Choroid plexus epithelial cell (primary cell): Measurements from ENCODE around the gene NR2F1-AS1.

ENCODE experiments used
- DNase-seq: peaks from one replicate; pipeline ENCODE4 v3.0.0-alpha.2; 2010; ENCODE audit warnings: low read depth
- H3K4me3 ChIP-seq: 2 replicates; pipeline ENCODE4 v1.5.1; 2011; ENCODE audit warnings: low read depth, mild to moderate bottlenecking, control low read depth, low read length, moderate library complexity
- TF ChIP-seq, protein P1 (sequence below): conservative IDR thresholded peaks from 2 replicates; pipeline ENCODE4 v1.5.1; 2011; ENCODE audit warnings: low read depth, mild to moderate bottlenecking, control low read depth, inconsistent platforms, low read length, moderate library complexity

Gene NR2F1-AS1

DNA sequence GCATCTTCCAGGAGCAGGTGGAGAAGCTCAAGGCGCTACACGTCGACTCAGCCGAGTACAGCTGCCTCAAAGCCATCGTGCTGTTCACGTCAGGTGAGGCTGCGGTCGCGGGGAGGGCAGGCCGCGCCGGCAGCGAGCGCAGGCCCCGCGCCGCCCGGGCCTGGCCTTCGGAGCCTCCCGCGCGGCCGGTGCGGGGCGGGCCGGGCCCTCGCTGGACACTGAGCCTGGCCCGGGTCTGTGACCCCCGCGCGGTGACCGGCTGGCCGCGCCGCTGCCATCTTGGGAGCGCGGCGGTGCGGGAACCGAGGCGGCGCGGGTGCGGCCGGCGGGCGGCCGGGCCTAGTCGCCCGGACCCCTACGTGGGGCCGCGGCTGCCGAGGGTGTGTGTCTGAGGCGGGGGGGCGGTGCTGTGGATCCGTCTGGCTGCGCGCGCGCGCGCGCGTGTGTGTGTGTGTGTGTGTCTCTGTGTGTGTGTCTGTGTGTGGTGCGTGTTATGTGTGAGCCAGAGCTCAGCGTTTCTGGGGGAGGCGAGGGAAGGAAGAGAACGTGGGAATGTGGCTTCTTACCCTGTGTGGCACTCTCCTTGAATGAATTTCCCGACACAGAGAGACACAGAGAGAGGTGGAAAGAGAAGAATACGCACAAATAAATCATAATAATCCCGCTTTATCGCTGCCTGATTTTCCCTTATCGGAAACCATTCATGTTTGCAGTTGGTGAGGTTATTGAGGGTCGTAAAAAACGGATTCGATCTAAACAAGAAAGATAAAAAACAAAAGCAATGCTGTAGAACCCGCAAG, 7.5 kb upstream of the NR2F1-AS1 start:
- H3K4me3 ChIP-seq: peak overlapping the region; percentile 69
- peak; percentile 63 for DNase-seq
- TF ChIP-seq, protein P1, sequence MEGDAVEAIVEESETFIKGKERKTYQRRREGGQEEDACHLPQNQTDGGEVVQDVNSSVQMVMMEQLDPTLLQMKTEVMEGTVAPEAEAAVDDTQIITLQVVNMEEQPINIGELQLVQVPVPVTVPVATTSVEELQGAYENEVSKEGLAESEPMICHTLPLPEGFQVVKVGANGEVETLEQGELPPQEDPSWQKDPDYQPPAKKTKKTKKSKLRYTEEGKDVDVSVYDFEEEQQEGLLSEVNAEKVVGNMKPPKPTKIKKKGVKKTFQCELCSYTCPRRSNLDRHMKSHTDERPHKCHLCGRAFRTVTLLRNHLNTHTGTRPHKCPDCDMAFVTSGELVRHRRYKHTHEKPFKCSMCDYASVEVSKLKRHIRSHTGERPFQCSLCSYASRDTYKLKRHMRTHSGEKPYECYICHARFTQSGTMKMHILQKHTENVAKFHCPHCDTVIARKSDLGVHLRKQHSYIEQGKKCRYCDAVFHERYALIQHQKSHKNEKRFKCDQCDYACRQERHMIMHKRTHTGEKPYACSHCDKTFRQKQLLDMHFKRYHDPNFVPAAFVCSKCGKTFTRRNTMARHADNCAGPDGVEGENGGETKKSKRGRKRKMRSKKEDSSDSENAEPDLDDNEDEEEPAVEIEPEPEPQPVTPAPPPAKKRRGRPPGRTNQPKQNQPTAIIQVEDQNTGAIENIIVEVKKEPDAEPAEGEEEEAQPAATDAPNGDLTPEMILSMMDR: no peak

- TF ChIP-seq, protein P1: peak; percentile 4
- peak overlapping the region; percentile 69 for H3K4me3 ChIP-seq
- peak; percentile 80 for DNase-seq
Observed at GRCh38 chr5:93587597-93588351, 6.8 kb upstream of the NR2F1-AS1 start.

GRCh38 chr5:93586736-93587596, 5.9 kb upstream of the NR2F1-AS1 start:
- TF ChIP-seq, protein P1: no peak
- H3K4me3 ChIP-seq: peak overlapping the region; percentile 69
- DNase-seq: peak; percentile 50

DNA sequence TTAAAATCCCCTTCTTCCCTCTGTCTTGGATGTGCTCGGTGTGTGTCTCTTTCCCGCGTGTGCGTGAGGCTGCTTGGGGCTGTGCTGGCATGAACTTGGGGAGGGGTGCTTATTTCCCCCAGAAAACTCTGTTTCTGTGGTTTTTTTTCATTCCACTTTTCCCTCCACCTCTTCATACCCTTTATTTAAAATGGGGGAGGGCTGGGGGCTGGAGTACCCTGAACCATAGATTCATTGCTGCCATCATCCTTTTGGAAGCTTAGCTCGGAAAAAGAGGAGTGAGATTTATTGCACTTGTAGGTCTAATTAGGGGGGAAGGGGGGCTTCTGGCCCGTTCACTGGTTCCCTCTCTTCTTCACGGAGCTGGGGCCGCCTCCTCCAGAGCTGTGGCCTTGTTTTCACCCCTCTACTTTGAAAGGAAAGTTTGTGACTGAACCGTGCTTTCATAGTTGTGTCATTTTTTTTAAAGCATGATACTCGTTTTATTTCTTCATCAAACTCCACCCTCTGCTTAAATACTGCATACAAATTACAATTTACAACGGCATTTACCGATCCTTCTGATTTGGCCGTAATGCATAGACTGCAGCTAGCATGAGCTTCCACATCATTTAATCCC, 4.9 kb upstream of the NR2F1-AS1 start:
- TF ChIP-seq, protein P1: no peak
- DNase-seq: peak; percentile 50
- H3K4me3 ChIP-seq: peak overlapping the region; percentile 69

GRCh38 chr5:93585041-93585766, 4.2 kb upstream of the NR2F1-AS1 start:
- peak; percentile 23 for DNase-seq
- TF ChIP-seq, protein P1: no peak
- peak overlapping the region; percentile 69 for H3K4me3 ChIP-seq

GRCh38 chr5:93584596-93585040, 3.6 kb upstream of the NR2F1-AS1 start:
- TF ChIP-seq, protein P1: no peak
- peak overlapping the region; percentile 69 for H3K4me3 ChIP-seq

More at GRCh38 chr5:93584596-93585040, 3.6 kb upstream of the NR2F1-AS1 start:
- peak; percentile 53 for DNase-seq
